CD4-positive, alpha-beta T cell (primary cell): ENCODE measurements around the gene PLCL2. TPM values are rescaled to one million over a fixed set of nuclear protein-coding genes. Genes with fewer than 3 reads are reported as not detected.

Experiments used
- ATAC-seq: fragments of 200-7000 bp; cut with Tn5 transposase; one replicate; pipeline ENCODE4 v1.10.0; 2022; ENCODE audit warnings: mild to moderate bottlenecking; ENCODE audit not compliant: poor library complexity
- CTCF ChIA-PET: fragments of 350-600 bp; sonication (Branson Sonifier 250); formaldehyde crosslinking; loops from one replicate; lab custom pipeline; 2021; ENCODE audit warnings: antibody characterized with exemption, inconsistent platforms; lab: Charles Lee
- POLR2A ChIA-PET: fragments of 350-600 bp; sonication (Branson Sonifier 250); formaldehyde crosslinking; loops from one replicate; lab custom pipeline; 2021; ENCODE audit warnings: antibody characterized with exemption, inconsistent platforms; lab: Charles Lee
- DNase-seq, 14 experiments: peaks; one replicate each; pipeline ENCODE4 v3.0.0-alpha.2; 2013 to 2020; ENCODE audit warnings: mixed read lengths in 2 of 14
- H3K27ac ChIP-seq, 2 donors: one replicate each; pipeline versions ENCODE4 v1.5.1 to v1.7.0; 2013; ENCODE audit warnings: low read length in 2 of 2, low read depth in 1 of 2, mild to moderate bottlenecking in 1 of 2
- H3K27me3 ChIP-seq, 2 experiments: 1 replicate in 1 of 2; 2 replicates in 1 of 2; pipeline versions ENCODE4 v1.6.1 to v1.7.0; 2013; ENCODE audit warnings: low read length in 2 of 2, control low read depth in 1 of 2, mild to moderate bottlenecking in 1 of 2, moderate library complexity in 1 of 2; ENCODE audit not compliant: insufficient read depth in 2 of 2, control insufficient read depth in 1 of 2
- H3K36me3 ChIP-seq: one replicate; pipeline ENCODE4 v1.6.1; 2013; ENCODE audit warnings: low read length, control low read depth; ENCODE audit not compliant: insufficient read depth
- H3K4me1 ChIP-seq: one replicate; pipeline ENCODE4 v1.6.1; 2013; ENCODE audit warnings: low read length, control low read depth; ENCODE audit not compliant: insufficient read depth
- H3K4me3 ChIP-seq: one replicate; pipeline ENCODE4 v1.5.1; 2013; ENCODE audit warnings: mild to moderate bottlenecking, low read length, moderate library complexity
- H3K9me3 ChIP-seq, 2 experiments: 1 replicate in 1 of 2; 2 replicates in 1 of 2; pipeline versions ENCODE4 v1.6.1 to v1.7.0; 2013; ENCODE audit warnings: low read length in 2 of 2, mild to moderate bottlenecking in 2 of 2, control low read depth in 1 of 2, moderate library complexity in 1 of 2; ENCODE audit not compliant: control insufficient read depth in 1 of 2, insufficient read depth in 1 of 2
- H3K27ac Mint-ChIP-seq: one replicate; pipeline ENCODE4 v1.8.0; 2020; ENCODE audit warnings: mixed read lengths
- H3K27me3 Mint-ChIP-seq: one replicate; pipeline ENCODE4 v1.8.0; 2021; ENCODE audit warnings: mixed read lengths
- H3K36me3 Mint-ChIP-seq: one replicate; pipeline ENCODE4 v1.8.0; 2021; ENCODE audit warnings: low read depth, mixed read lengths
- H3K4me1 Mint-ChIP-seq: one replicate; pipeline ENCODE4 v1.8.0; 2021; ENCODE audit warnings: low read depth, mixed read lengths
- H3K4me3 Mint-ChIP-seq: one replicate; pipeline ENCODE4 v1.8.0; 2020; ENCODE audit warnings: mild to moderate bottlenecking, mixed read lengths
- H3K9me3 Mint-ChIP-seq: one replicate; pipeline ENCODE4 v1.8.0; 2020; ENCODE audit warnings: mixed read lengths
- CTCF ChIP-seq: fragments of 200-600 bp; IDR thresholded peaks from one replicate; pipeline ENCODE4 v1.8.0; 2022; ENCODE audit warnings: antibody characterized with exemption, mild to moderate bottlenecking
- intact Hi-C, 2 experiments: fragments of 100-400 bp; cut with DNase I in 1 of 2; cut with micrococcal nuclease in 1 of 2; formaldehyde crosslinking; loops; one replicate each; pipeline versions ENCODE4 v1.15.1 to v1.9.0; 2023 to 2025; cut with DNase I, micrococcal nuclease
- total RNA-seq, 174 experiments: library from RNA in 2 of 174; stranded (reverse) in 2 of 174; gene quantifications; one replicate each; pipeline ENCODE4 v1.2.3 and lab custom pipeline; 2021 to 2026

PLCL2 gene
- total RNA-seq, 2 experiments from 2014 or later = 35.1 to 36.3 TPM

DNA sequence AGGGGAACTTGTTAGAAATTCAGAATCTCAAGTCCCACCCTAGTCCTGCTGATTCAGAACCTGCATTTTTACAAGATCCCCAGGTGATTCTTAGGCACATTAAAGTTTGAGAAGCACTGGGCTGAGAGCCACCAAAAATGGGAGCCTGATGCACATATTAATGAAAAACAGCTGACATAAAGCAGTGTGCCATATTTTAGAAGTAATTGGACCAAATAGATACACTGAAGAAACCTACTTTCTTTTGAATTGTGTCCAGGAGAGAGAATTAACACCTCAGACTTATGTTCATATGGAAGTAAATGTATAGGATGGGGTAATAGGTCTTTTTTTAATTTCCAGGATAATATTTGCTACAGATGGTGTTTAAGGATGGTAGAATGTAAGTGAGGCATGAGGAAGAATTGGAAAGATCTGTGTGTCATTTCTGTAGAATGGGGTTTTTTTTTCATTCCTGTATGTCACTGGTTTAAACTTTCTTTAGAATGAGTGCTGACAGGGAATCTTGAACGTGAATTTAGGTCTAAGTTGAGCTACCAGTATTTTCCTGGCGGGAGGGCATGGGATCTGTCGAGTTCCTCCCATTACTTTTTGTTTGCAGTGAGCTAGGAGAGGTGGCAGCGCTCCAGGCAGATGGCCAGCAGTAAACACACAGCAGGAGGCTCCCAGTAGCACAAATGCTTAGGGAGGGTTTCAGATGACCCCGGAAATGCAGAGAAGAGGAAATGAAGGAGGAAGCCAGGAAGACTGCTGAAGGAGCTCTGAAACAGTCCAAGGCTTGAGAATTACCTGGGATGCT lies 185.6 kb downstream of the PLCL2 start:
- Mint-ChIP-seq H3K27me3 (no peaks in the 10 kb centered on the region), H3K27ac (no peak overlapping the region), H3K36me3 (peaks cover 87% of the 10 kb centered on the region), H3K9me3 (no peaks in the 10 kb centered on the region), H3K4me1 (peaks cover 42% of the 10 kb centered on the region), H3K4me3 (no peak overlapping the region)
- no peak overlapping the region for H3K27ac ChIP-seq
- intact Hi-C loops = no loop called here
- peaks cover 18% of the 10 kb centered on the region for H3K4me1 ChIP-seq
- no peak overlapping the region for H3K4me3 ChIP-seq
- H3K36me3 ChIP-seq = peaks cover 32% of the 10 kb centered on the region
- TF ChIP-seq CTCF = no peak
- no peak for DNase-seq
- ATAC-seq = no peak
- no peaks in the 10 kb centered on the region for H3K27me3 ChIP-seq
- no peaks in the 10 kb centered on the region for H3K9me3 ChIP-seq
- ChIA-PET POLR2A (no interaction called here), CTCF (no interaction called here)

DNA sequence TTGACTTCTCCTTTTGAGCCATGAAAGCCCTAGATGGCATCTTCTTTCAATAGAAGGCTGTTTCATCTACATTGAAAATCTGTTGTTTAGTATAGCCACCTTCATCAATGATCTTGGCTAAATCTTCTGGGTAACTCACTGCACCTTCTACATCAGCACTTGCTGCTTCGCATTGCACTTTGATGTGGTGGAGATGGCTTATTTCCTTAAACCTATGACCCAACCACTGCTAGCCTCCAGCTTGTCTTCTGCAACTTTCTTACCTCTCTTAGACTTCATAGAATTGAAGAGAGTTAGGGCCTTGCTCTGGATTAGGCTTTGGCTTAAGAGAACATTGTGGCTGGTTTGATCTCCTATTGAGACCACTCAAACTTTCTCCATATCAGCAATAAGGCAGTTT lies 189.8 kb downstream of the PLCL2 start:
- peak; percentile 46 for ATAC-seq
- H3K4me1 Mint-ChIP-seq = peaks cover 60% of the 10 kb centered on the region
- no peaks in the 10 kb centered on the region for H3K27me3 Mint-ChIP-seq
- H3K9me3 Mint-ChIP-seq = no peaks in the 10 kb centered on the region
- no peak overlapping the region for H3K27ac Mint-ChIP-seq
- H3K27me3 ChIP-seq = no peaks in the 10 kb centered on the region
- H3K36me3 Mint-ChIP-seq = peaks cover 88% of the 10 kb centered on the region
- intact Hi-C loops = no loop called here
- no peaks in the 10 kb centered on the region for H3K9me3 ChIP-seq
- H3K27ac ChIP-seq = no peak overlapping the region
- peaks cover 18% of the 10 kb centered on the region for H3K4me1 ChIP-seq
- no peak overlapping the region for H3K4me3 Mint-ChIP-seq
- no peak overlapping the region for H3K4me3 ChIP-seq
- ChIA-PET CTCF (no interaction called here), POLR2A (no interaction called here)
- H3K36me3 ChIP-seq = peaks cover 25% of the 10 kb centered on the region
- no peak for TF ChIP-seq CTCF
- DNase-seq = peak in 4 of 14 experiments; percentile 23 to 56 (median 43)

DNA sequence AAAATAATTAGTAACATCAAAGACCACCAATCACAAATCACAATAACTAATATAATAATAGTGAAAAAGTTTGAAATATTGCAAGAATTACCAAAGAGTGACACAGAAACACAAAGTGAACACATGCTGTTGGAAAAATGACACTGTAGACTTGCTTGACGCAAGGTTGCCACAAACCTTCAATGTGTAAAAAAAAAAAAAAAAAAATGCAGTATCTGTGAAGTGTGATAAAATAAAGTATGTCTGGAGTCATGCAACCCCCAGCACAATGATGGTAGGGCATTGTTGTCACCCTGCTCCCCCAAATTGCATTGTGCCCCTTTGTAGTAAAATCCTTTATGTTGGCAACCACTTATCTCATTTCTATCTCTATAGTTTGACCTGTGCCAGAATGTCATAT lies 190.6 kb downstream of the PLCL2 start:
- intact Hi-C loops = no loop called here
- CTCF ChIA-PET = no interaction called here
- no peak overlapping the region for H3K4me3 Mint-ChIP-seq

More for the DNA sequence above, 190.6 kb downstream of the PLCL2 start:
- no peaks in the 10 kb centered on the region for H3K9me3 ChIP-seq
- Mint-ChIP-seq H3K4me1 (peaks cover 56% of the 10 kb centered on the region), H3K36me3 (peaks cover 88% of the 10 kb centered on the region), H3K27ac (peak overlapping the region; percentile 19), H3K27me3 (no peaks in the 10 kb centered on the region), H3K9me3 (no peaks in the 10 kb centered on the region)
- no peak overlapping the region for H3K4me3 ChIP-seq
- ATAC-seq (no peak), DNase-seq (peak in 1 of 14 experiments; percentile 16)
- H3K27ac ChIP-seq = no peak overlapping the region
- POLR2A ChIA-PET = interaction anchor here (1.0 kb wide), 1 partner anchor 15 kb away, joined by 3 read pairs; no protein-coding TSS in a partner anchor
- TF ChIP-seq CTCF = no peak
- H3K4me1 ChIP-seq = peaks cover 18% of the 10 kb centered on the region
- peaks cover 29% of the 10 kb centered on the region for H3K36me3 ChIP-seq
- H3K27me3 ChIP-seq = no peaks in the 10 kb centered on the region
